ENCODE results near the gene OGFOD1. TPM values are rescaled to one million over a fixed set of nuclear protein-coding genes. Genes with fewer than 3 reads are reported as not detected.

The OGFOD1 gene
- total and polyA plus RNA-seq, 2 donors (not counting 1 experiment from before 2014, with no cell fraction given) = 8.4 to 28.7 TPM

GRCh38 chr16:56414366-56414765 is 37.0 kb upstream of the OGFOD1 start:
- Histone ChIP-seq H3K9ac (ENCODE audit: low read length) (no peak overlapping the region), H3K4me1 (ENCODE audit: control insufficient read depth in 2 of 2, insufficient read depth in 2 of 2, low read length in 2 of 2) (peaks cover 15 to 33% of the 10 kb centered on the region in 2 donors), H3K79me2 (ENCODE audit: control insufficient read depth, insufficient read depth, low read length) (peaks cover 96% of the 10 kb centered on the region), H3K4me3 (ENCODE audit: control extremely low read depth in 1 of 5, extremely low read depth in 1 of 5, insufficient read depth in 1 of 5, low read depth in 2 of 5, low read length in 4 of 5) (no peak overlapping the region), H3K4me2 (replicated peaks; ENCODE audit: low read depth, low read length, poor library complexity, severe bottlenecking) (no peak overlapping the region), H3K27me3 (replicated peaks in 1 of 4; ENCODE audit: control extremely low read depth in 1 of 4, control insufficient read depth in 3 of 4, insufficient read depth in 4 of 4, low read length in 3 of 4) (no peaks in the 10 kb centered on the region), H3K9me3 (ENCODE audit: control extremely low read depth in 1 of 3, control insufficient read depth in 2 of 3, insufficient read depth in 1 of 3, low read length in 2 of 3) (no peaks in the 10 kb centered on the region), H4K20me1 (ENCODE audit: control insufficient read depth, insufficient read depth, low read length, poor library complexity, severe bottlenecking) (peaks cover 56% of the 10 kb centered on the region), H3K36me3 (replicated peaks in 1 of 2; ENCODE audit: control extremely low read depth in 1 of 2, control insufficient read depth in 1 of 2, extremely low read depth in 1 of 2, insufficient read depth in 2 of 2, low read length in 1 of 2) (peaks cover 15 to 36% of the 10 kb centered on the region in 2 experiments), H3K27ac (ENCODE audit: low read length in 2 of 2) (no peak overlapping the region), H2AFZ (ENCODE audit: insufficient read depth, low read depth, low read length, poor library complexity, severe bottlenecking) (no peak overlapping the region)
- CTCF ChIA-PET = no interaction called here
- H3K4me1 Mint-ChIP-seq = peaks cover 36% of the 10 kb centered on the region
- H3K4me3 Mint-ChIP-seq = no peak overlapping the region
- intact Hi-C loops (cut with micrococcal nuclease) = no loop called here
- DNase-seq (no peak), ATAC-seq (ENCODE audit: low read depth) (no peak)
- no peaks in the 10 kb centered on the region for H3K27me3 Mint-ChIP-seq
- TF ChIP-seq EZH2 (IDR thresholded peaks at IDR 0.05; ENCODE audit: borderline replicate concordance, insufficient read depth, low read depth, low read length, poor library complexity, severe bottlenecking) (no peak), CTCF (IDR thresholded peaks at IDR 0.05) (no peak)
- no CpG with 5 or more reads among the region's 5 CpGs for WGBS (ENCODE audit: insufficient coverage)
- H3K27ac Mint-ChIP-seq = no peak overlapping the region
- POLR2A ChIA-PET = no interaction called here
- no peaks in the 10 kb centered on the region for H3K9me3 Mint-ChIP-seq (ENCODE audit: insufficient read depth)

DNA sequence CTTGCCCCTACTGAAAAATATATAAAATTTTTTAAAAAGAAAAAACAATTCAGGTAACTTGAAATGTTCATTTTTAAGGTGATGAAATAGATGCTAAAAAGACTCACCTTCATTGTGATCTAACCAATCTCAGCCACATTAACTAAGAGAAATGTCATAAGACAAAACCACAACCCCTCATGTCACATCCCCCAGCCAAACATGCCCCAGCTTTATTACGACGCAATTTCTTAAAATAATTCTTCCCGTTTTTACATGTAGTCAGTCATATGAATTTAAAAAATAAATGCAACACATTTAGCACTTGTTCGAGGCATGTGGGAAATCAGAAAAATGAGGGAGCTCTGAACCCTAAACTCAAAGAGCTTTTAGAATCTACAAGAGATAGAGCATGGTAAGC is 35.5 kb upstream of the OGFOD1 start:
- no peak overlapping the region for H2AFZ ChIP-seq (ENCODE audit: insufficient read depth, low read depth, low read length, poor library complexity, severe bottlenecking)
- ChIA-PET POLR2A (no interaction called here), CTCF (interaction anchor here (0.7 kb wide), 1 partner anchor 60 kb away, joined by 3 read pairs; no protein-coding TSS in a partner anchor)
- peaks cover 97% of the 10 kb centered on the region for H3K79me2 ChIP-seq (ENCODE audit: control insufficient read depth, insufficient read depth, low read length)
- H4K20me1 ChIP-seq (ENCODE audit: control insufficient read depth, insufficient read depth, low read length, poor library complexity, severe bottlenecking) = peaks cover 63% of the 10 kb centered on the region
- Mint-ChIP-seq H3K9me3 (ENCODE audit: insufficient read depth) (no peaks in the 10 kb centered on the region), H3K27ac (peak overlapping the region; percentile 18), H3K4me3 (peak overlapping the region; percentile 66), H3K27me3 (no peaks in the 10 kb centered on the region), H3K4me1 (peaks cover 48% of the 10 kb centered on the region)
- H3K4me2 ChIP-seq (replicated peaks; ENCODE audit: low read depth, low read length, poor library complexity, severe bottlenecking) = peak overlapping the region; percentile 54
- H3K36me3 ChIP-seq (replicated peaks in 1 of 2; ENCODE audit: control extremely low read depth in 1 of 2, control insufficient read depth in 1 of 2, extremely low read depth in 1 of 2, insufficient read depth in 2 of 2, low read length in 1 of 2) = peaks cover 12 to 27% of the 10 kb centered on the region in 2 experiments
- ATAC-seq (ENCODE audit: low read depth) = peak; percentile 24
- intact Hi-C loops (cut with micrococcal nuclease) = no loop called here
- no CpG with 5 or more reads among the region's 4 CpGs for WGBS (ENCODE audit: insufficient coverage)
- peak overlapping the region; percentile 43 for H3K9ac ChIP-seq (ENCODE audit: low read length)
- peak overlapping the region; percentile 14 to 67 for H3K27ac ChIP-seq (ENCODE audit: low read length in 2 of 2)
- DNase-seq = peak; percentile 53
- TF ChIP-seq EZH2 (IDR thresholded peaks at IDR 0.05; ENCODE audit: borderline replicate concordance, insufficient read depth, low read depth, low read length, poor library complexity, severe bottlenecking) = no peak
- TF ChIP-seq CTCF (IDR thresholded peaks at IDR 0.05) = no peak
- H3K4me3 ChIP-seq (ENCODE audit: control extremely low read depth in 1 of 5, extremely low read depth in 1 of 5, insufficient read depth in 1 of 5, low read depth in 2 of 5, low read length in 4 of 5) = no peak overlapping the region
- no peaks in the 10 kb centered on the region for H3K9me3 ChIP-seq (ENCODE audit: control extremely low read depth in 1 of 3, control insufficient read depth in 2 of 3, insufficient read depth in 1 of 3, low read length in 2 of 3)
- peaks cover 30 to 46% of the 10 kb centered on the region in 2 donors for H3K4me1 ChIP-seq (ENCODE audit: control insufficient read depth in 2 of 2, insufficient read depth in 2 of 2, low read length in 2 of 2)
- no peaks in the 10 kb centered on the region for H3K27me3 ChIP-seq (replicated peaks in 1 of 4; ENCODE audit: control extremely low read depth in 1 of 4, control insufficient read depth in 3 of 4, insufficient read depth in 4 of 4, low read length in 3 of 4)

All from B cell (primary cell).